ENCODE results near the gene GVQW3.

DNA sequence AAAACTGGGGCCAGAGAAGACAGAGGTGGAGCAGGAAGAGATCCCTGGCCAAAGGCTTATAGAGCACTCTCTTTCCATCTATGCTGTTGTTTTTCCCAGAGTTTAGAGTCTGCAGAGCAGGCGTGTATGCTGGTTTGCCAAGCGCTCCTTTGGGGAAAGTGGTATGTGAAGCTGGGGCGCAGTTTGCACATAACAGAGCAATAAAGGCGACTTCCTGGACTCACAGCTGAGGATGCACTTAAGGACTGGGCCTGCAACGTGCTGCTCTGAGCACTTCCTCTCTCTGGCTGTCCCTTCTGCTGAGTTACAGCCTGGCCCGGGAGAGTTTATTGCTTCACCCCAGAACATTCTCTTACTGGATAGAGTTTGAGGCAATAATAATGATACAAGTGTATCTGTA lies 41.9 kb upstream of the GVQW3 start:
- TF ChIP-seq, protein P1, sequence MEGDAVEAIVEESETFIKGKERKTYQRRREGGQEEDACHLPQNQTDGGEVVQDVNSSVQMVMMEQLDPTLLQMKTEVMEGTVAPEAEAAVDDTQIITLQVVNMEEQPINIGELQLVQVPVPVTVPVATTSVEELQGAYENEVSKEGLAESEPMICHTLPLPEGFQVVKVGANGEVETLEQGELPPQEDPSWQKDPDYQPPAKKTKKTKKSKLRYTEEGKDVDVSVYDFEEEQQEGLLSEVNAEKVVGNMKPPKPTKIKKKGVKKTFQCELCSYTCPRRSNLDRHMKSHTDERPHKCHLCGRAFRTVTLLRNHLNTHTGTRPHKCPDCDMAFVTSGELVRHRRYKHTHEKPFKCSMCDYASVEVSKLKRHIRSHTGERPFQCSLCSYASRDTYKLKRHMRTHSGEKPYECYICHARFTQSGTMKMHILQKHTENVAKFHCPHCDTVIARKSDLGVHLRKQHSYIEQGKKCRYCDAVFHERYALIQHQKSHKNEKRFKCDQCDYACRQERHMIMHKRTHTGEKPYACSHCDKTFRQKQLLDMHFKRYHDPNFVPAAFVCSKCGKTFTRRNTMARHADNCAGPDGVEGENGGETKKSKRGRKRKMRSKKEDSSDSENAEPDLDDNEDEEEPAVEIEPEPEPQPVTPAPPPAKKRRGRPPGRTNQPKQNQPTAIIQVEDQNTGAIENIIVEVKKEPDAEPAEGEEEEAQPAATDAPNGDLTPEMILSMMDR (IDR thresholded peaks at IDR 0.05): no peak
- TF ChIP-seq POLR2A (IDR thresholded peaks at IDR 0.05): no peak
